NCI-H2107 treated with DMSO at 0.1 percent for 48 hours (cell line): Measurements from ENCODE around the gene HLA-DRA.
"Not testable (repeated sequence)": the region's sequence is repeated elsewhere in the genome, so short reads cannot be mapped to it uniquely, and the experiment has no call there.

ENCODE experiments used
- DNase-seq: peaks from one replicate; lab custom pipeline; 2025; ENCODE audit not compliant: unreplicated experiment; lab: John Stamatoyannopoulos, UW

The HLA-DRA gene

GRCh38 chr6:32473376-32474348 lies 34.0 kb downstream of the HLA-DRA start:
- not testable (repeated sequence) for DNase-seq

- no peak for DNase-seq
Measured at GRCh38 chr6:32475392-32476206, 35.9 kb downstream of the HLA-DRA start.

- DNase-seq = no peak
Measured at GRCh38 chr6:32483968-32484613, 44.4 kb downstream of the HLA-DRA start.

- DNase-seq = no peak
Measured at GRCh38 chr6:32484614-32484998, 44.9 kb downstream of the HLA-DRA start.

GRCh38 chr6:32488083-32488482 lies 48.4 kb downstream of the HLA-DRA start:
- DNase-seq = no peak

GRCh38 chr6:32491700-32492099 lies 52.0 kb downstream of the HLA-DRA start:
- DNase-seq = no peak

GRCh38 chr6:32492351-32492750 lies 52.7 kb downstream of the HLA-DRA start:
- no peak for DNase-seq
